SK-N-SH treated with all-trans-retinoic acid at 6 μM for 48 hours (cell line): ENCODE results near the gene FBXL17.

Source experiments
- ESRRG ChIP-seq: fragments of 250-450 bp; sonication (Bioruptor Pico); IDR thresholded peaks from 2 replicates; pipeline ENCODE4 v1.6.1; 2021; ENCODE audit warnings: mild to moderate bottlenecking
- TCF4 ChIP-seq: fragments of 250-450 bp; sonication (Bioruptor Pico); IDR thresholded peaks from 2 replicates; pipeline ENCODE4 v1.8.0; 2021; ENCODE audit warnings: mild to moderate bottlenecking, moderate library complexity, borderline replicate concordance

- TF ChIP-seq ESRRG (CRISPR knock-in tag), result no peak
- no peak for TF ChIP-seq TCF4 (CRISPR knock-in tag)
These were observed 14.1 kb downstream of the FBXL17 start for GRCh38 chr5:108367679-108368334.
